SK-N-SH (cell line): Measurements from ENCODE around the gene CAMK1. TPM values are rescaled to one million over a fixed set of nuclear protein-coding genes. Genes with fewer than 3 reads are reported as not detected.
A peak's percentile ranks its signal among the peaks of the same experiment; 100 is the strongest.

Experiments used
- CTCF ChIA-PET: fragments of 300-600, 350-600 bp; formaldehyde crosslinking; extraction: SDS; loops from one replicate; lab custom pipeline; 2021; lab: Yijun Ruan, JAX
- POLR2A ChIA-PET: fragments of 350-600 bp; sonication (Branson Sonifier 250); formaldehyde crosslinking; extraction: SDS; loops from one replicate; lab custom pipeline; 2020; ENCODE audit warnings: antibody characterized with exemption, inconsistent platforms; lab: Yijun Ruan, JAX
- DNase-seq: peaks from one replicate; pipeline ENCODE4 v3.0.0; 2012
- H2AFZ ChIP-seq: fragments of 200-600 bp; sonication (generic); 2 replicates; pipeline ENCODE4 v1.8.1; 2016; ENCODE audit warnings: antibody characterized with exemption, mild to moderate bottlenecking, low read depth
- H3F3A ChIP-seq: fragments of 200-600 bp; sonication (generic); replicated peaks from 2 replicates; pipeline ENCODE3; 2016; ENCODE audit warnings: antibody characterized with exemption, mild to moderate bottlenecking; ENCODE audit not compliant: insufficient read depth
- H3K27ac ChIP-seq, 2 experiments: fragments of 200-500 bp in 1 of 2; fragments of 200-600 bp in 1 of 2; sonication (Bioruptor generic) in 1 of 2; sonication (generic), shearing (Covaris generic) in 1 of 2; 2 replicates each; pipeline versions ENCODE4 v1.5.1 to v1.6.1; 2014 to 2016; ENCODE audit warnings: low read depth in 2 of 2, inconsistent platforms in 1 of 2, low read length in 1 of 2, mild to moderate bottlenecking in 1 of 2, mixed read lengths in 1 of 2
- H3K27me3 ChIP-seq: fragments of 200-600 bp; sonication (generic), shearing (Covaris generic); 2 replicates; pipeline ENCODE4 v1.6.1; 2016; ENCODE audit warnings: mixed run types; ENCODE audit not compliant: insufficient read depth
- H3K36me3 ChIP-seq, 2 experiments: fragments of 200-500 bp in 1 of 2; fragments of 200-600 bp in 1 of 2; sonication (Bioruptor generic) in 1 of 2; sonication (generic) in 1 of 2; replicated peaks in 1 of 2; 2 replicates each; pipeline versions ENCODE3 to v1.5.1; 2014 to 2016; ENCODE audit warnings: low read length in 1 of 2, mild to moderate bottlenecking in 1 of 2; ENCODE audit not compliant: insufficient read depth in 2 of 2, control insufficient read depth in 1 of 2
- H3K4me1 ChIP-seq, 2 experiments: fragments of 200-500 bp in 1 of 2; fragments of 200-600 bp in 1 of 2; sonication (Bioruptor generic) in 1 of 2; sonication (generic), shearing (Covaris generic) in 1 of 2; 2 replicates each; pipeline versions ENCODE4 v1.5.1 to v1.6.1; 2014 to 2016; ENCODE audit warnings: low read depth in 1 of 2, low read length in 1 of 2, mixed run types in 1 of 2; ENCODE audit not compliant: insufficient read depth in 2 of 2, control insufficient read depth in 1 of 2
- H3K4me2 ChIP-seq: fragments of 200-600 bp; sonication (generic), shearing (Covaris generic); 2 replicates; pipeline ENCODE4 v1.6.1; 2017; ENCODE audit warnings: mixed run types
- H3K4me3 ChIP-seq, 2 experiments: fragments of 200-500 bp in 1 of 2; fragments of 200-600 bp in 1 of 2; sonication (Bioruptor generic) in 1 of 2; sonication (generic), shearing (Covaris generic) in 1 of 2; 2 replicates each; pipeline versions ENCODE4 v1.5.1 to v1.8.1; 2014 to 2016; ENCODE audit warnings: low read depth in 2 of 2, inconsistent platforms in 1 of 2, low read length in 1 of 2, mild to moderate bottlenecking in 1 of 2, mixed read lengths in 1 of 2, moderate library complexity in 1 of 2
- H3K79me2 ChIP-seq: fragments of 200-600 bp; sonication (generic); 2 replicates; pipeline ENCODE4 v1.8.1; 2017; ENCODE audit warnings: mild to moderate bottlenecking; ENCODE audit not compliant: insufficient read depth
- H3K9ac ChIP-seq: fragments of 200-600 bp; sonication (generic); 2 replicates; pipeline ENCODE4 v1.6.1; 2017; ENCODE audit warnings: mixed run types
- H3K9me2 ChIP-seq: fragments of 200-600 bp; sonication (generic); 2 replicates; pipeline ENCODE4 v1.6.1; 2017; ENCODE audit warnings: mixed run types
- H3K9me3 ChIP-seq: fragments of 200-600 bp; sonication (generic); 2 replicates; pipeline ENCODE4 v1.6.1; 2017; ENCODE audit warnings: mixed run types, mild to moderate bottlenecking, moderate library complexity
- H4K20me1 ChIP-seq: fragments of 200-600 bp; sonication (generic); 2 replicates; pipeline ENCODE4 v1.6.1; 2017; ENCODE audit warnings: mild to moderate bottlenecking, mixed run types; ENCODE audit not compliant: insufficient read depth
- EP300 ChIP-seq, 2 experiments: IDR thresholded peaks; 2 replicates each; pipeline versions ENCODE4 v1.4.0 to v1.6.1; 2012; ENCODE audit warnings: borderline replicate concordance in 1 of 2, low read depth in 1 of 2, low read length in 1 of 2
- FOSL2 ChIP-seq: IDR thresholded peaks from 2 replicates; pipeline ENCODE4 v1.4.0; 2012; ENCODE audit warnings: low read depth, mild to moderate bottlenecking, moderate library complexity, borderline replicate concordance
- FOXJ3 ChIP-seq: sonication (generic); formaldehyde crosslinking; IDR thresholded peaks from 2 replicates; pipeline ENCODE4 v1.5.1; 2020; ENCODE audit warnings: mild to moderate bottlenecking, missing genetic modification reagents
- GABPA ChIP-seq: IDR thresholded peaks from 2 replicates; pipeline ENCODE4 v1.4.0; 2012; ENCODE audit warnings: low read depth, mild to moderate bottlenecking
- JUND ChIP-seq: IDR thresholded peaks from 2 replicates; pipeline ENCODE4 v1.4.0; 2012
- NFIC ChIP-seq: IDR thresholded peaks from 2 replicates; pipeline ENCODE4 v1.4.0; 2012; ENCODE audit warnings: borderline replicate concordance
- NRF1 ChIP-seq: IDR thresholded peaks from 2 replicates; pipeline ENCODE4 v1.6.1; 2012; ENCODE audit warnings: low read depth, mild to moderate bottlenecking, low read length
- POLR2AphosphoS5 ChIP-seq: IDR thresholded peaks from 2 replicates; pipeline ENCODE4 v1.6.1; 2012; ENCODE audit warnings: low read depth, low read length
- RXRA ChIP-seq: IDR thresholded peaks from 2 replicates; pipeline ENCODE4 v1.4.0; 2012; ENCODE audit warnings: low read depth, mild to moderate bottlenecking, borderline replicate concordance
- SIN3A ChIP-seq: IDR thresholded peaks from 2 replicates; pipeline ENCODE4 v1.6.1; 2012; ENCODE audit warnings: low read depth, mild to moderate bottlenecking, low read length, moderate library complexity, borderline replicate concordance
- SMC3 ChIP-seq: IDR thresholded peaks from 2 replicates; pipeline ENCODE4 v1.6.1; 2012; ENCODE audit warnings: low read depth, low read length, improper control_type of control experiment
- TCF12 ChIP-seq: IDR thresholded peaks from 2 replicates; pipeline ENCODE4 v1.4.0; 2012
- TEAD4 ChIP-seq: IDR thresholded peaks from 2 replicates; pipeline ENCODE4 v1.4.0; 2012; ENCODE audit warnings: mild to moderate bottlenecking, borderline replicate concordance; ENCODE audit not compliant: insufficient read depth
- YY1 ChIP-seq: IDR thresholded peaks from 2 replicates; pipeline ENCODE4 v1.4.0; 2012; ENCODE audit warnings: low read depth, mild to moderate bottlenecking
- WGBS: methylation state at CpG from one replicate; pipeline ENCODE4 v1.1.6; 2017; ENCODE audit warnings: low lambda C conversion rate; 5-methylcytosine and 5-hydroxymethylcytosine counted together
- polyA plus RNA-seq, 3 experiments: library from polyadenylated mRNA; depleted of rRNA; stranded (reverse); fragments of >200 nt; gene quantifications; 2 replicates each; pipeline ENCODE4 v1.2.3, GENCODE V29; 2012
- TF ChIP-seq, protein P1 (sequence below): IDR thresholded peaks from 2 replicates; pipeline ENCODE4; 2012
- TF ChIP-seq, protein P2 (sequence below): fragments of 200-600 bp; sonication (generic); IDR thresholded peaks from 2 replicates; pipeline ENCODE4 v1.6.1; 2017; ENCODE audit warnings: antibody characterized with exemption, mild to moderate bottlenecking, moderate library complexity
- TF ChIP-seq, protein P3 (sequence below): IDR thresholded peaks from 2 replicates; pipeline ENCODE4 v1.4.0; 2012; ENCODE audit warnings: low read depth
- TF ChIP-seq, protein P4 (sequence below): IDR thresholded peaks from 2 replicates; pipeline ENCODE4 v1.4.0; 2012; ENCODE audit warnings: low read depth, borderline replicate concordance

Gene CAMK1
- polyA plus RNA-seq, 1 of the 3 experiments (the other 2 are of a cell fraction), result 47.1 TPM

DNA sequence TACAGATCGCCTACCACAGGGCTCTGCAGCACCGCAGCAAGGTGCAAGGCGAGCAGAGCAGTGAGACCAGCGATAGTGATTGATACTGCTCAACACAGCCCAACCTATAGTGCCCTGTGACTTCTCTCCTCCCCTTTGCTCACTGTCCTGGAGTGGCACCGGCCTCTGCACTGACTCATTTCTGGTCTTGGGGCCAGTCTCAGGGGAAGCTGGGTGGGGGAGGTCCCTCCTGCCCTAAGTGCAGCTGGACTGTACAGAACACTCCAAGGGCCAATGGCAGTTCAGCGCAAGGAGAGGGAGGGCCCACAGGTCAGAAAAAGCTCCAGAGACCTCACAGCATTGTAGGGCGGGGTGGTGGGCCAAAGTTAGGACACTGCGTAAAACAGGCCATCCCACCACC, 22.5 kb downstream of the CAMK1 start:
- Histone ChIP-seq H3K36me3 (peaks cover 51 to 66% of the 10 kb centered on the region in 2 experiments), H4K20me1 (no peaks in the 10 kb centered on the region), H3K79me2 (peaks cover 30% of the 10 kb centered on the region), H3K9me2 (no peaks in the 10 kb centered on the region), H3F3A (peaks cover 38% of the 10 kb centered on the region), H3K9me3 (no peaks in the 10 kb centered on the region), H3K27ac (peak overlapping the region in 1 of 2 experiments; percentile 55; a peak in 1 of 4 replicates), H3K27me3 (no peaks in the 10 kb centered on the region), H2AFZ (no peak overlapping the region), H3K4me1 (peaks cover 17 to 24% of the 10 kb centered on the region in 2 experiments), H3K9ac (no peak overlapping the region), H3K4me2 (peak overlapping the region; percentile 30; the same call in 1 of the 2 replicates), H3K4me3 (no peak overlapping the region)
- 82% methylated on average over 2 of the region's 8 CpGs for WGBS
- ChIA-PET CTCF (no interaction called here), POLR2A (no interaction called here)
- TF ChIP-seq FOXJ3 (CRISPR knock-in tag) (no peak), FOSL2 (peak; percentile 49; the same call in 1 of the 2 replicates), RXRA (peak; percentile 36; the same call in 1 of the 2 replicates), JUND (peak; percentile 34; the same call in 1 of the 2 replicates), EP300 (IDR thresholded peaks at IDR 0.05; ENCODE audit: borderline replicate concordance in 1 of 2, low read depth in 1 of 2, low read length in 1 of 2) (no peak), TCF12 (peak; percentile 50; the same call in 1 of the 2 replicates), NRF1 (no peak), NFIC (0 out of 2 replicates have a peak, but pooled peaks have one; percentile 9)
- TF ChIP-seq, protein P1, sequence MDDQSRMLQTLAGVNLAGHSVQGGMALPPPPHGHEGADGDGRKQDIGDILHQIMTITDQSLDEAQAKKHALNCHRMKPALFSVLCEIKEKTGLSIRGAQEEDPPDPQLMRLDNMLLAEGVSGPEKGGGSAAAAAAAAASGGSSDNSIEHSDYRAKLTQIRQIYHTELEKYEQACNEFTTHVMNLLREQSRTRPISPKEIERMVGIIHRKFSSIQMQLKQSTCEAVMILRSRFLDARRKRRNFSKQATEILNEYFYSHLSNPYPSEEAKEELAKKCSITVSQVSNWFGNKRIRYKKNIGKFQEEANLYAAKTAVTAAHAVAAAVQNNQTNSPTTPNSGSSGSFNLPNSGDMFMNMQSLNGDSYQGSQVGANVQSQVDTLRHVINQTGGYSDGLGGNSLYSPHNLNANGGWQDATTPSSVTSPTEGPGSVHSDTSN, result peak; percentile 43; the same call in 1 of the 2 replicates
- DNase-seq, result no peak

DNA sequence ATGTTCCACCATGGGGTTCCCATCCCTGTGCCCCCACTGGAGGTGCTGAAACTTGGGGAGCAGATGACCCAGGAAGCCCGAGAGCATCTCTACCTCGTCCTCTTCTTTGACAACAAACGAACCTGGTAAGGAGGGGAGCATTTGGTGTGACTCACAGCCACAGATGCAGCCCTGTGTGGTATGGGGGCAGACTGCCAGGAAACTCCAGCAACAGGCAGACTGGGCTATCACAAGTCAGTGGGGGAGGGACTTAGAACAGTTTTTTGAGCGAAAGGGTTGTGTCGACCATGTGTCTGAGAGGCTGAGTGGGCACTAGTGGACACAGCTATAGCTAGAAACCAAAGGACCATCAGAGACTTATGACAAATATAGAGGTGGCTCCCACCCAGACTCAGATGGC, 23.4 kb downstream of the CAMK1 start:
- Histone ChIP-seq H4K20me1 (no peaks in the 10 kb centered on the region), H2AFZ (no peak overlapping the region), H3K79me2 (peaks cover 21% of the 10 kb centered on the region), H3K9me2 (no peaks in the 10 kb centered on the region), H3K4me2 (peak overlapping the region; percentile 30; the same call in 1 of the 2 replicates), H3F3A (peaks cover 39% of the 10 kb centered on the region)
- POLR2A ChIA-PET, result no interaction called here
- CTCF ChIA-PET, result no interaction called here
- TF ChIP-seq GABPA (no peak), YY1 (no peak), FOSL2 (peak; percentile 84), TCF12 (peak; percentile 82), TEAD4 (no peak), SMC3 (no peak), SIN3A (peak; percentile 52; the same call in 1 of the 2 replicates), JUND (peak; percentile 78), FOXJ3 (CRISPR knock-in tag) (no peak), NFIC (peak; percentile 88), POLR2AphosphoS5 (peak; percentile 28; the same call in 1 of the 2 replicates), RXRA (no peak)
- TF ChIP-seq, protein P2, sequence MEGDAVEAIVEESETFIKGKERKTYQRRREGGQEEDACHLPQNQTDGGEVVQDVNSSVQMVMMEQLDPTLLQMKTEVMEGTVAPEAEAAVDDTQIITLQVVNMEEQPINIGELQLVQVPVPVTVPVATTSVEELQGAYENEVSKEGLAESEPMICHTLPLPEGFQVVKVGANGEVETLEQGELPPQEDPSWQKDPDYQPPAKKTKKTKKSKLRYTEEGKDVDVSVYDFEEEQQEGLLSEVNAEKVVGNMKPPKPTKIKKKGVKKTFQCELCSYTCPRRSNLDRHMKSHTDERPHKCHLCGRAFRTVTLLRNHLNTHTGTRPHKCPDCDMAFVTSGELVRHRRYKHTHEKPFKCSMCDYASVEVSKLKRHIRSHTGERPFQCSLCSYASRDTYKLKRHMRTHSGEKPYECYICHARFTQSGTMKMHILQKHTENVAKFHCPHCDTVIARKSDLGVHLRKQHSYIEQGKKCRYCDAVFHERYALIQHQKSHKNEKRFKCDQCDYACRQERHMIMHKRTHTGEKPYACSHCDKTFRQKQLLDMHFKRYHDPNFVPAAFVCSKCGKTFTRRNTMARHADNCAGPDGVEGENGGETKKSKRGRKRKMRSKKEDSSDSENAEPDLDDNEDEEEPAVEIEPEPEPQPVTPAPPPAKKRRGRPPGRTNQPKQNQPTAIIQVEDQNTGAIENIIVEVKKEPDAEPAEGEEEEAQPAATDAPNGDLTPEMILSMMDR, result no peak
- TF ChIP-seq, protein P3, sequence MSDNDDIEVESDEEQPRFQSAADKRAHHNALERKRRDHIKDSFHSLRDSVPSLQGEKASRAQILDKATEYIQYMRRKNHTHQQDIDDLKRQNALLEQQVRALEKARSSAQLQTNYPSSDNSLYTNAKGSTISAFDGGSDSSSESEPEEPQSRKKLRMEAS, result peak; percentile 74
- TF ChIP-seq, protein P4, sequence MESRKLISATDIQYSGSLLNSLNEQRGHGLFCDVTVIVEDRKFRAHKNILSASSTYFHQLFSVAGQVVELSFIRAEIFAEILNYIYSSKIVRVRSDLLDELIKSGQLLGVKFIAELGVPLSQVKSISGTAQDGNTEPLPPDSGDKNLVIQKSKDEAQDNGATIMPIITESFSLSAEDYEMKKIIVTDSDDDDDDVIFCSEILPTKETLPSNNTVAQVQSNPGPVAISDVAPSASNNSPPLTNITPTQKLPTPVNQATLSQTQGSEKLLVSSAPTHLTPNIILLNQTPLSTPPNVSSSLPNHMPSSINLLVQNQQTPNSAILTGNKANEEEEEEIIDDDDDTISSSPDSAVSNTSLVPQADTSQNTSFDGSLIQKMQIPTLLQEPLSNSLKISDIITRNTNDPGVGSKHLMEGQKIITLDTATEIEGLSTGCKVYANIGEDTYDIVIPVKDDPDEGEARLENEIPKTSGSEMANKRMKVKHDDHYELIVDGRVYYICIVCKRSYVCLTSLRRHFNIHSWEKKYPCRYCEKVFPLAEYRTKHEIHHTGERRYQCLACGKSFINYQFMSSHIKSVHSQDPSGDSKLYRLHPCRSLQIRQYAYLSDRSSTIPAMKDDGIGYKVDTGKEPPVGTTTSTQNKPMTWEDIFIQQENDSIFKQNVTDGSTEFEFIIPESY, result no peak
- TF ChIP-seq, protein P1, result peak; percentile 57
- TF ChIP-seq, all 33 proteins: peak for 8
- DNase-seq, result no peak
- Histone ChIP-seq H3K9ac (no peak overlapping the region), H3K27me3 (no peaks in the 10 kb centered on the region), H3K36me3 (peaks cover 43 to 66% of the 10 kb centered on the region in 2 experiments), H3K4me3 (no peak overlapping the region), H3K4me1 (peaks cover 12 to 24% of the 10 kb centered on the region in 2 experiments), H3K9me3 (no peaks in the 10 kb centered on the region), H3K27ac (peak overlapping the region; percentile 40 to 55; a peak in 3 of 4 replicates)
- 38% methylated on average over 5 of the region's 5 CpGs for WGBS
